NCI-H226 (cell line): ENCODE data around the gene HS6ST1.
A peak's percentile ranks its signal among the peaks of the same experiment; 100 is the strongest.

ENCODE experiments used
- DNase-seq: peaks from one replicate; pipeline ENCODE4 v3.0.0-alpha.2; 2015

HS6ST1 gene

DNA sequence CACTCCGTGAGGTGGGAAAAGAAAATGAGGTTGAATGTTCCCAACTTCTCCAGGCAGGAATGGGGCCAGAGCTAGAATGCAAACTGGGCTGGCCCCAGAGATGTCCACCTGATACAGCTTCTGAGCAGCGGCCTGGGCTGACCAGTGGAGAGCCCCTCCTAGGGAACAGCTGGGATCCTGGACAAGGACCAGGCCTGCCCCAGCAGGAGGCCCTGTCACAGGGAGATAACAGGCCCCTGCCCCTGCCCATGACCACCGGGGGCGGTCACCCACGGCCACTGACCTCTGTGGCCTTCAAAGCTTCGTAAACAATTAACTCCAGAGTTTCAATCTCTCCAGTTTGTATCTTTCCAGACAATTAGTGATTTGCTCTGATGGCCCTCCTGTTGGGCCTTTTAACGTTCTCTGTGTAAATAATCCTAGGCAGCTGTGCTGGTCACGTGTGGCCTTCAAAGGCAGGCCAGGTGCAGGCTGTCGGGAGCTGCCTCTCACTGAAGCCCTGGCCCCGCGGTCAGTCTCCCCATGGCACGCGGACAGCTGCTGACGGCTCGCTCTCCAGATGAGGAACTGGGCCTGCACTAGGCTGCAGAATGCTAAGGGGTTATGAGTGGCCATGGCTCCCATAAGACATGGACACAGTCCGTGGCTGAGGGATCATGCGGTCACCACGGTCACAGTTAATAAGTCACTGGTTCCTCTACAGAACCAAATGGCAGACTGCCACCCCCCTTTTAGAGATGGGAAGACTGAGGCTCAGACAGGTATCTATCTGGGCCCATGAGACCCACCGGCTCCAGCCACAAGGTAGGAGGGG is 9.2 kb downstream of the HS6ST1 start:
- DNase-seq: no peak

GRCh38 chr2:128308889-128309279 is 9.8 kb downstream of the HS6ST1 start:
- no peak for DNase-seq

DNA sequence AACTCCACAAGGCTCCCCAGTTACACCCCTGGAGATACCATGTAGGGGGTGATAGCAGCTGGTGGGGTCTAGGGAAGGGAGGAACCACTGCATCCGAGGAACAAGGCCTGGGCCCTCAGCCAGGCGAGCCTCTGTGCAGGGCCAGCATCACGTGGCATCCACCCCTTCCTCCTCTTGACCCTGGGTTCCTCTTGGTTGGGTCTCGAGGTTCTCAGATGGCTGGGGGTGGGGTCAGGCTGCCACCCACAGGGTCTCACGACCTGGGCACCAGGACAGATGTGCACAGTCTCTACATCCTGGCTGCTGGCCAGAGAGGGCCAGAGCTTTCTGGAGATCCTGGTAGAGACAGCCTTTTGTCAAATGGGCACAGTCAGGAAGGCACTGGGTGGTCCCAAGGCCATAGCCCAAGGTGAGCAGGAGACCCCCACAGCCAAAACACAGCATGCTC is 10.4 kb downstream of the HS6ST1 start:
- no peak for DNase-seq

GRCh38 chr2:128307595-128307994 is 11.1 kb downstream of the HS6ST1 start:
- DNase-seq: no peak

DNA sequence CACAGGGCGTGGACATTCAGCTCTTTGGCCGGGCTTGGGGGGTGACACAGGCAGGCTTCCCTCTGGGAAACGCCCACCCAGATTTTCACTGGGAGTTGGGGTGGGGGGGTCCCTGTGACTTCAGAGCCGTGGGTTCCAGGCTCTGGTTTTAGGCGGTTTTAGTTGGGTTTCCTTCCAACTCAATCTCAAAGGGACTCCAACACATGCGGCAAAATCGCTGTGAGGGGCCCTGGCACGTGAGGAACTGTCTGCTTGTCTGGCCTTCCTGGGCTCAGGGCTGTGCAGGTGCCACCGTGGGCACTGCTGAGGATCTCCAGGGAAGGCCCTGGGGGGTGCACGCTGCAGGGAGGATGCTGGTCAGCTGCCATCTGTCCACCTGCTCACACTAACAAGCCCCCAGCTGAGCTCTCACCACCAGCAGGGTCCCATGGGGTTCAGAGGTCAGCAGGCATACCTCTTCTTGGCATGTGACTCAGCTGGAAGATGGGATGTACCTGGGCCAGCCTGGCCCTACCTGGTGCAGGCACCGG is 11.7 kb downstream of the HS6ST1 start:
- no peak for DNase-seq

GRCh38 chr2:128306081-128306930 is 12.4 kb downstream of the HS6ST1 start:
- no peak for DNase-seq

GRCh38 chr2:128305555-128306080 is 13.1 kb downstream of the HS6ST1 start:
- no peak for DNase-seq

DNA sequence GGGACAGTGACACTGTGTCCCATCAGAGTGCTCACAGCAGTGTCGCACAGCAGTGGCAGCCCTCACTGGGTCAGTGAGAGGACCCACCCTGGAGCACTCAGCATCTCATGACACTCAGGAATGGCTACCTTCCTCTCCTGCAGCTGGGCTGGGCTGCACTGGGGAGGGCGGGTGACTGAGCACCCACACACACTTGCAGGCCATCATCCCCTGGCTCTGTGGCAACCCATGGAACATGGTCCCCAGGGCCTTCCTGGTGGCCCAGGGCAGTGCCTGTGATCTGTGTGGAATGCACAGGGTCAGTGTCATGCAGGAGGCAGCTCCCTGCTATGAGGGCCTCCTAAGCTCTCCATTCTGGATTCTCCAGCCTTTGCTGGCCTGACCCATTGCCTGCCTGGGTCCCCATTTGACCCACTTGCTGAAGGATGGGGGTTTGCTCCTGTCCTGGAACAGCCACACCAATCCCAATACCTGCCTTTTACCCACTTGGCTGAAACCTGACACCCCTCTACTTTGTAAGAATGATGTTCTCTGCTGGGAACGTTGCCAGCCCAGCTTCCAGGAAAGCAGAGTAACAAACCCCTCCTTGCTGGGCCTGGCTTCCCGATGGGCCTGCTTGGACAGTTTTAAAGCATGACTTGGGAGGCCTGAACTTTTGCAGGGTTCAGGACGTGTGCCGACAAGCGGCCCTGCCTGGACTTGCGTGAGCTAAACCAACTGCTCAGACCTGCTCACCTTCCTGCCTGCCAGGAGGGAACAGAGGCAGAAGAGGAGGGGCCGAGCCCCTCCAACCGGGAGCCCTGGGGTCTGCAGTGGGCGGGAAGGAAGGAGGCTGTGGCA is 13.7 kb downstream of the HS6ST1 start:
- DNase-seq: peak; percentile 82

DNA sequence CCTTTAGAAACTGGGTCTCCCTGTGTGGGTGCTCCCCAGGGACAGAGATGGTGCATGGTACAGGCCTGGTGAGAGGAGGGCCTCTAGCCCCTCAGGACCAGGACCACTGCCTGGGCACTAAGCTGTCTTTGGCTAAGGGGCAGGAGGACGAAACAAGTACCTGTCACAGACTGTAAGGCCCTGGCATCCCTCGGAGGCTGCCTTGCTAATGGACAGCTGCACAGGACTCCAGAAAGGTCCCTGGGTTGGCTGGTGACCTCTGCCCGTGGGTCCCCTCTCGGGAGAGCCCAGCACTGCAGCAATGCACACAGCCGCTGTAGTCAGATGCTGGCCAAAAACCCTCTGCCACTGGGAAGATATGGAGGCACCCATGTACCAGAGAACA is 14.3 kb downstream of the HS6ST1 start:
- no peak for DNase-seq

DNA sequence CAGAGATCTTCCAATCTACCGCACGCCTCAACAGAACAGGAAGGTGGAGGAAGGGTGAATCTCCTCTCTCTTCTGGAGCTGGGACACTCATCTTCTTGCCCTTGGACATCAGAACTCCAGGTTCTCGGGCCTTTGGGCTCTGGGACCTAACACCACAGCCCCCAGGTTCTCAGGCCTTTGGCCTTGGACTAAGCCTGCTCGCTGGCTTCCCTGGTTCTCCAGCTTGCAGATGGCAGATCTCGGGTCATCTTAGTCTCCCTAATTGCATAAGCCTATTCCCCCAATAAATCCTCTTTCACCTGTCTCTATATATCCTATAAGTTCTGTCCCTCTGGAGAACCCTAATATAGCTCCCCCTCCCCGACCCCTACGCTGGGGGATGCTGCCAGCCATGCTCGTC is 14.8 kb downstream of the HS6ST1 start:
- DNase-seq: no peak

GRCh38 chr2:128303095-128303791 is 15.4 kb downstream of the HS6ST1 start:
- DNase-seq: no peak

- no peak for DNase-seq
These were observed 16.0 kb downstream of the HS6ST1 start for GRCh38 chr2:128302744-128303067.

DNA sequence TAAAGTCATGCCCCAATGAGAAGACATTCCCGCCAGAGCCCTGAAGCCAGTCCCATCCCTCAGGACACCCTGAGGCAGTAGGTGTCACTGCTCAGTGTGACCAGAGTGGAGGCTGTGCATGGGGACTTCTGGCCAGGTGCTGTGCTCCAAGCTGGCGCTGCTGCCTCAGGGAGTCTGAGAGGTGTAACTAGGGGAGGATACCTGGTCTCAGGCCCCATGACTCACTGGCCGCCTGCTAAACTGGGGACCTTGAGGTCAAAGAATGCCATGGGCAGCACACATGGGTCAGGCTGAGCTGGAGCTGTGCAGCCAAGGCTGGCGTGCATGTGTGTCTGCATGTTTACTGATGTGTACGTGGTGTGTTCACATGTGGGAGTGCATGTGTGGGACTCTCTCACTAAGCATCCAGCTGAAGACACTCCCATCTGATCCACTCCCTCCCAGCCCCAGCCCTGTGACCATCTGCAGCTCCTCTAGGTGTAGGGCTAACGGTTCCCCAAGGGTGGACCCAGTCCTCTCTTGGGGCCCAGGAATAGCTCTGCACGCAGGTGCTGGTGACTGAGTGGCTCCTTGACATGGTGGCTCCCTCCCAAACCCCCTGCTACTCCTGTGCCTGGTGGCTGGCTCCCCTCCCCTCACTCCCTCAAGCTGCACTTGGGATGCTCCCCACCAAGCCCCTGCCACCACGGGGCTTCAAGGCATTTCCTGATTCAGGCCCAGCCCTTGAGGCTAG is 16.5 kb downstream of the HS6ST1 start:
- DNase-seq: no peak

- DNase-seq: peak; percentile 57
These were observed 17.1 kb downstream of the HS6ST1 start for GRCh38 chr2:128301501-128301966.

- DNase-seq: no peak
These were observed 17.6 kb downstream of the HS6ST1 start for GRCh38 chr2:128301021-128301420.

GRCh38 chr2:128300151-128301020 is 18.3 kb downstream of the HS6ST1 start:
- no peak for DNase-seq

DNA sequence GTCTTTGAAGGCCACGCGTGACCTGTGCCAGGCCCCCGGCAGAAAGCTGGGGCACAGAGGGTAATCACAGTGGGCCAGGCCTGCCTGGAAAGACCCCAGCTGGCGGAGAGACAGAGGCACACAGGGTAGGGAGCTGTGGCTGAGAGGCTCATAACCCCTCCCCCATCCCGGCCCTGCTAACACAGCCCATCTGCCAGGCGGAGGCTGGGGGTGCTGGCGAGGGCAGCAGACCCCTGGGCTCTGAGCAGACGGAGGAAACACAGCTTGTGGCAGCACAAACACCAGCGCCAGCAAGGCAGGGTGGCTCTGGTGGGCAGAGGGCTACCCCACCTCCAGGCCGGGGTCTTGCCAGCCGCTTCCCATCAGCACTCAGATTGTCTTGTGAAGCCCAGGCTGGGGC is 19.0 kb downstream of the HS6ST1 start:
- no peak for DNase-seq

- DNase-seq: no peak
These were observed 19.7 kb downstream of the HS6ST1 start for GRCh38 chr2:128298846-128299507.

GRCh38 chr2:128298286-128298685 is 20.4 kb downstream of the HS6ST1 start:
- DNase-seq: no peak
